ENCODE results near the gene TRAIP.

DNA sequence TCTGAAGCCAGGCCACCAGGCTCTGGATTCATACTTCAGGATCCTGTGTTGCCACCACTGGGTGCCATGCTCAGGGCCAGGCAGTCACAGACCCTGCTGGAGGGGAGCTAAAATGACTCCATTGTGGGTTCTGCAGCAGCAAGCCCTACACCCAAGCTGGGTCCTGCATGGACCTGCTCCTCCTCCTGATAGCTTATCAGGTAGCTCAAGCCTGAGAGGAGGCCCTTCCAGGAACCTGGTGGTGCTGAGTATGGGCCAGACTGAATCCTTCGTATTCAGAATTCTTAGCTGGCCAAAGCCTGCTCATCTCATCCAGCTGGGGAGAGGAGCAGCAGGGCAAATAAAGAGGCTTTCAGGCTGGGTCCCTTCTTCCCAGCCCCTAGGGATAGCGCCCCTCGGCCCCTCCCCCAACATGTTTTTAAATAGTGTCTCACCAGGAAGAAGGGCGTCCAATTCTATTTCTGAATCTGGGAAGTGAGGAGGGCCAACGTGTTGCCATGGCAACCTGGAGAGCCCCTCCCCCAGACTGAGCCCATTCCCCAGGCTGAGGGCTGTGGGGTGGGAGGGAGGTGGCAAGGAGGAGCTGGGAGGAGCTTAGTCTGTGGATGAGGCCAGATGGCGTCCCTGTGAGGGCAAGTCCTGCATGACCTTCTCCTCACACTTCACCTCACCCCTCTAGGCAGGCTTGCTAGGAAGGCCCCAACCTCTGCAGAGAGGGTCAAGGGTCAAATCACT is 24.4 kb upstream of the TRAIP start:
- no peak for TF ChIP-seq NFRKB (IDR thresholded peaks at IDR 0.05)
- TF ChIP-seq, protein P1, sequence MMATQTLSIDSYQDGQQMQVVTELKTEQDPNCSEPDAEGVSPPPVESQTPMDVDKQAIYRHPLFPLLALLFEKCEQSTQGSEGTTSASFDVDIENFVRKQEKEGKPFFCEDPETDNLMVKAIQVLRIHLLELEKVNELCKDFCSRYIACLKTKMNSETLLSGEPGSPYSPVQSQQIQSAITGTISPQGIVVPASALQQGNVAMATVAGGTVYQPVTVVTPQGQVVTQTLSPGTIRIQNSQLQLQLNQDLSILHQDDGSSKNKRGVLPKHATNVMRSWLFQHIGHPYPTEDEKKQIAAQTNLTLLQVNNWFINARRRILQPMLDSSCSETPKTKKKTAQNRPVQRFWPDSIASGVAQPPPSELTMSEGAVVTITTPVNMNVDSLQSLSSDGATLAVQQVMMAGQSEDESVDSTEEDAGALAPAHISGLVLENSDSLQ (IDR thresholded peaks at IDR 0.05) = no peak
- no peak for TF ChIP-seq SP1 (IDR thresholded peaks at IDR 0.05)
- TF ChIP-seq FOXM1 (IDR thresholded peaks at IDR 0.05; ENCODE audit: borderline replicate concordance) = no peak
- TF ChIP-seq SUZ12 (IDR thresholded peaks at IDR 0.05) = no peak
- no peak for TF ChIP-seq CTBP1 (IDR thresholded peaks at IDR 0.05; ENCODE audit: borderline replicate concordance)
- TF ChIP-seq L3MBTL2 (conservative IDR thresholded peaks at IDR 0.05) = no peak
- no peak for TF ChIP-seq FOXA1 (IDR thresholded peaks at IDR 0.05)
- no peak for TF ChIP-seq ZNF384 (IDR thresholded peaks at IDR 0.05)
- TF ChIP-seq ELF4 (IDR thresholded peaks at IDR 0.05) = no peak
- TF ChIP-seq BHLHE40 (IDR thresholded peaks at IDR 0.05; ENCODE audit: borderline replicate concordance) = no peak
- no peak for TF ChIP-seq FOXK2 (IDR thresholded peaks at IDR 0.05)
- TF ChIP-seq HDGF (IDR thresholded peaks at IDR 0.05; ENCODE audit: borderline replicate concordance) = no peak
- no peak for TF ChIP-seq TARDBP (IDR thresholded peaks at IDR 0.05)
